Smooth muscle cell (in vitro differentiated cells): ENCODE data around the gene ATOH8. TPM values are rescaled to one million over a fixed set of nuclear protein-coding genes. Genes with fewer than 3 reads are reported as not detected.

ENCODE experiments used
- DNase-seq: peaks from one replicate; lab custom pipeline; 2025; ENCODE audit not compliant: unreplicated experiment; lab: John Stamatoyannopoulos, UW
- H2AFZ ChIP-seq: fragments of 200-600 bp; sonication (generic); 2 replicates; pipeline ENCODE4 v1.6.0; 2016; ENCODE audit warnings: antibody characterized with exemption, low read depth, mild to moderate bottlenecking
- H3F3A ChIP-seq: fragments of 200-600 bp; sonication (generic); 2 replicates; pipeline ENCODE4 v1.6.0; 2017; ENCODE audit warnings: antibody characterized with exemption, low read depth
- H3K27ac ChIP-seq: fragments of 200-600 bp; sonication (generic); 2 replicates; pipeline ENCODE4 v1.5.1; 2016; ENCODE audit warnings: low read depth, mild to moderate bottlenecking
- H3K27me3 ChIP-seq: fragments of 200-600 bp; sonication (generic); 2 replicates; pipeline ENCODE4 v1.6.1; 2016; ENCODE audit warnings: low read depth, mild to moderate bottlenecking
- H3K36me3 ChIP-seq: fragments of 200-600 bp; sonication (generic); 2 replicates; pipeline ENCODE4 v1.5.1; 2016; ENCODE audit warnings: low read depth
- H3K4me1 ChIP-seq: fragments of 200-600 bp; sonication (generic); 2 replicates; pipeline ENCODE4 v1.5.1; 2016; ENCODE audit warnings: low read depth
- H3K4me2 ChIP-seq: fragments of 200-600 bp; sonication (generic); 2 replicates; pipeline ENCODE4 v1.6.0; 2016; ENCODE audit warnings: mild to moderate bottlenecking
- H3K4me3 ChIP-seq: fragments of 200-600 bp; sonication (generic); 2 replicates; pipeline ENCODE4 v1.5.1; 2016; ENCODE audit warnings: mild to moderate bottlenecking
- H3K79me2 ChIP-seq: fragments of 200-600 bp; sonication (generic); 2 replicates; pipeline ENCODE4 v1.6.0; 2016; ENCODE audit warnings: low read depth, mild to moderate bottlenecking
- H3K9ac ChIP-seq: fragments of 200-600 bp; sonication (generic); 2 replicates; pipeline ENCODE4 v1.6.0; 2016; ENCODE audit warnings: low read depth
- H3K9me3 ChIP-seq: fragments of 200-600 bp; sonication (generic); replicated peaks from 2 replicates; pipeline ENCODE4 v1.5.1; 2016; ENCODE audit warnings: low read depth
- H4K20me1 ChIP-seq: fragments of 200-600 bp; sonication (generic); 2 replicates; pipeline ENCODE4 v1.6.0; 2016; ENCODE audit warnings: low read depth
- WGBS: methylation state at CpG from one replicate; pipeline ENCODE4 v1.1.7; 2016; ENCODE audit warnings: low lambda C conversion rate; 5-methylcytosine and 5-hydroxymethylcytosine counted together
- polyA plus RNA-seq: library from polyadenylated mRNA; unstranded; fragments of >200 nt; fragmentation: Nextera tagmentation; extraction: Ambion mirVana; gene quantifications from 2 replicates; pipeline ENCODE4 v1.2.1, GENCODE V29; 2016
- total RNA-seq: library from RNA; depleted of rRNA; stranded (reverse); fragments of >200 nt; gene quantifications from 2 replicates; pipeline ENCODE4 v1.2.3, GENCODE V29; 2014
- TF ChIP-seq, protein P1 (sequence below): fragments of 200-600 bp; sonication (generic); IDR thresholded peaks from 2 replicates; pipeline ENCODE4 v1.5.1; 2017; ENCODE audit warnings: borderline replicate concordance, mild to moderate bottlenecking, antibody characterized with exemption; ENCODE audit not compliant: insufficient read depth, poor library complexity, severe bottlenecking

Gene ATOH8
- total and polyA plus RNA-seq, 2 experiments from 2014 or later, result 5.2 to 6.5 TPM

- Histone ChIP-seq H4K20me1 (no peaks in the 10 kb centered on the region), H3K79me2 (no peaks in the 10 kb centered on the region), H3K9ac (no peak overlapping the region), H3K27me3 (no peaks in the 10 kb centered on the region), H3F3A (no peaks in the 10 kb centered on the region), H3K4me2 (no peak overlapping the region), H3K36me3 (no peaks in the 10 kb centered on the region), H2AFZ (no peak overlapping the region), H3K4me1 (no peaks in the 10 kb centered on the region), H3K27ac (no peak overlapping the region), H3K4me3 (no peak overlapping the region), H3K9me3 (no peaks in the 10 kb centered on the region)
- TF ChIP-seq, protein P1, sequence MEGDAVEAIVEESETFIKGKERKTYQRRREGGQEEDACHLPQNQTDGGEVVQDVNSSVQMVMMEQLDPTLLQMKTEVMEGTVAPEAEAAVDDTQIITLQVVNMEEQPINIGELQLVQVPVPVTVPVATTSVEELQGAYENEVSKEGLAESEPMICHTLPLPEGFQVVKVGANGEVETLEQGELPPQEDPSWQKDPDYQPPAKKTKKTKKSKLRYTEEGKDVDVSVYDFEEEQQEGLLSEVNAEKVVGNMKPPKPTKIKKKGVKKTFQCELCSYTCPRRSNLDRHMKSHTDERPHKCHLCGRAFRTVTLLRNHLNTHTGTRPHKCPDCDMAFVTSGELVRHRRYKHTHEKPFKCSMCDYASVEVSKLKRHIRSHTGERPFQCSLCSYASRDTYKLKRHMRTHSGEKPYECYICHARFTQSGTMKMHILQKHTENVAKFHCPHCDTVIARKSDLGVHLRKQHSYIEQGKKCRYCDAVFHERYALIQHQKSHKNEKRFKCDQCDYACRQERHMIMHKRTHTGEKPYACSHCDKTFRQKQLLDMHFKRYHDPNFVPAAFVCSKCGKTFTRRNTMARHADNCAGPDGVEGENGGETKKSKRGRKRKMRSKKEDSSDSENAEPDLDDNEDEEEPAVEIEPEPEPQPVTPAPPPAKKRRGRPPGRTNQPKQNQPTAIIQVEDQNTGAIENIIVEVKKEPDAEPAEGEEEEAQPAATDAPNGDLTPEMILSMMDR, result no peak
- no peak for DNase-seq
- WGBS, result 73% methylated on average over 5 of the region's 5 CpGs
Measured at GRCh38 chr2:85734942-85735608, 18.7 kb upstream of the ATOH8 start.

DNA sequence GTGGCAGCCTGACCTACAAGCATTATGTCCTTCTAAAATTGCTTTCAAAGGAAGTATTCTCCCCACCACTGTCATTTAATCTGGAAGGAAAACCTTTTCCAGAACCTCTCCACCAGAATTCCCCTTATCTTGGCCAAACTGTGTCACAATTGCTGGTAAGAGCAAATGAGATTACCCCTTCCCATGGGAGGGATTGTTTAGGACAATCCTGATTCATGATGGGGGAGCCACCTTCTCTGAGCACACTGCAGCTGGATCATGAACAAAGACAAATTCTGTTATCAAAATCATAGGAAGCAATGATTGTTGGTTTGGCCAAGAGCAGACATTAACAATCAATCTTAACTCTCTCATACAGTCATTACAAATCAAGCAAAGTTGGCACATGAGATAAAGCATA is 18.1 kb upstream of the ATOH8 start:
- no peak overlapping the region for H3K4me3 ChIP-seq
- H4K20me1 ChIP-seq, result no peaks in the 10 kb centered on the region
- H3K79me2 ChIP-seq, result no peaks in the 10 kb centered on the region
- H3K36me3 ChIP-seq, result no peaks in the 10 kb centered on the region
- H3K4me1 ChIP-seq, result no peaks in the 10 kb centered on the region
- DNase-seq, result no peak
- no peak overlapping the region for H2AFZ ChIP-seq
- no peaks in the 10 kb centered on the region for H3K27me3 ChIP-seq
- no peak overlapping the region for H3K9ac ChIP-seq
- no peaks in the 10 kb centered on the region for H3K9me3 ChIP-seq
- H3K4me2 ChIP-seq, result no peak overlapping the region
- TF ChIP-seq, protein P1, result no peak
- no peak overlapping the region for H3K27ac ChIP-seq
- no peaks in the 10 kb centered on the region for H3F3A ChIP-seq

- 97% methylated on average over 7 of the region's 7 CpGs for WGBS
- Histone ChIP-seq H3K27ac (no peak overlapping the region), H3K4me3 (no peak overlapping the region), H2AFZ (no peak overlapping the region), H3F3A (no peaks in the 10 kb centered on the region), H3K4me1 (peaks cover 4% of the 10 kb centered on the region), H3K9me3 (no peaks in the 10 kb centered on the region), H3K36me3 (no peaks in the 10 kb centered on the region), H3K9ac (no peak overlapping the region), H3K4me2 (no peak overlapping the region), H3K79me2 (no peaks in the 10 kb centered on the region), H4K20me1 (no peaks in the 10 kb centered on the region), H3K27me3 (no peaks in the 10 kb centered on the region)
- no peak for DNase-seq
- TF ChIP-seq, protein P1, result no peak
Measured at GRCh38 chr2:85736456-85737355, 17.1 kb upstream of the ATOH8 start.
